ENCODE results near the gene CAST.

GRCh38 chr5:96616801-96617200, 45.4 kb upstream of the CAST start:
- TF ChIP-seq USF2 (IDR thresholded peaks at IDR 0.05) (no peak), EHMT2 (IDR thresholded peaks at IDR 0.05; ENCODE audit: low read depth) (no peak), SMC3 (IDR thresholded peaks at IDR 0.05) (no peak), CTCF (IDR thresholded peaks at IDR 0.05) (no peak), POLR2A (IDR thresholded peaks at IDR 0.05; ENCODE audit: low read length) (no peak), MAX (IDR thresholded peaks at IDR 0.05) (no peak), HDAC2 (IDR thresholded peaks at IDR 0.05) (no peak), RFX5 (IDR thresholded peaks at IDR 0.05) (no peak), EP300 (IDR thresholded peaks at IDR 0.05) (no peak)
